Subcutaneous abdominal adipose tissue (tissue), 5 donors: ENCODE measurements around the gene PEX19.

ENCODE experiments used
- H3K27ac ChIP-seq: one replicate; pipeline ENCODE4 v1.7.0; 2013; ENCODE audit warnings: low read depth, mild to moderate bottlenecking, inconsistent platforms, low read length, moderate library complexity
- H3K27me3 ChIP-seq, 5 donors: one replicate each; pipeline ENCODE4 v1.7.0; 2013; ENCODE audit warnings: low read length in 5 of 5, inconsistent platforms in 1 of 5; ENCODE audit not compliant: control insufficient read depth in 5 of 5, insufficient read depth in 4 of 5
- H3K36me3 ChIP-seq, 5 donors: one replicate each; pipeline ENCODE4 v1.7.0; 2013; ENCODE audit warnings: low read length in 5 of 5; ENCODE audit not compliant: control insufficient read depth in 5 of 5, insufficient read depth in 5 of 5
- H3K4me1 ChIP-seq, 5 donors: one replicate each; pipeline ENCODE4 v1.7.0; 2013; ENCODE audit warnings: low read length in 5 of 5, mild to moderate bottlenecking in 3 of 5, moderate library complexity in 1 of 5; ENCODE audit not compliant: control insufficient read depth in 5 of 5, insufficient read depth in 5 of 5
- H3K4me3 ChIP-seq, 5 donors: one replicate each; pipeline ENCODE4 v1.7.0; 2013; ENCODE audit warnings: low read length in 5 of 5, low read depth in 1 of 5
- H3K9ac ChIP-seq, 5 donors: one replicate each; pipeline ENCODE4 v1.7.0; 2013; ENCODE audit warnings: low read length in 5 of 5, mild to moderate bottlenecking in 4 of 5, moderate library complexity in 3 of 5
- H3K9me3 ChIP-seq, 5 donors: one replicate each; pipeline ENCODE4 v1.7.0; 2013; ENCODE audit warnings: low read length in 5 of 5; ENCODE audit not compliant: control insufficient read depth in 5 of 5
- donor health status: healthy.
- donor health status: healthy.
- donor health status: healthy.
- donor health status: healthy.
- donor health status: healthy.

The PEX19 gene

GRCh38 chr1:160260406-160261382 is 24.2 kb downstream of the PEX19 start:
- no peaks in the 10 kb centered on the region for H3K9me3 ChIP-seq
- H3K4me1 ChIP-seq: peaks cover 4 to 47% (median 35%) of the 10 kb centered on the region in 5 donors
- peak overlapping the region; percentile 92 to 99 (median 98) for H3K4me3 ChIP-seq
- H3K9ac ChIP-seq: peak overlapping the region; percentile 57 to 100 (median 97)
- no peaks in the 10 kb centered on the region for H3K27me3 ChIP-seq
- H3K27ac ChIP-seq: peak overlapping the region; percentile 99
- H3K36me3 ChIP-seq: peaks cover 0 to 2% (median 0%) of the 10 kb centered on the region in 5 donors

- peaks cover 0 to 4% (median 0%) of the 10 kb centered on the region in 5 donors for H3K36me3 ChIP-seq
- H3K4me3 ChIP-seq: no peak overlapping the region
- no peak overlapping the region for H3K9ac ChIP-seq
- H3K4me1 ChIP-seq: peaks cover 4 to 47% (median 35%) of the 10 kb centered on the region in 5 donors
- H3K9me3 ChIP-seq: no peaks in the 10 kb centered on the region
- no peak overlapping the region for H3K27ac ChIP-seq
- no peaks in the 10 kb centered on the region for H3K27me3 ChIP-seq
Observed at GRCh38 chr1:160258177-160258798, 26.6 kb downstream of the PEX19 start.

GRCh38 chr1:160257411-160258015 is 27.4 kb downstream of the PEX19 start:
- Histone ChIP-seq H3K27me3 (no peaks in the 10 kb centered on the region), H3K4me1 (peaks cover 4 to 40% (median 30%) of the 10 kb centered on the region in 5 donors), H3K27ac (peak overlapping the region; percentile 65), H3K36me3 (peaks cover 0 to 4% (median 0%) of the 10 kb centered on the region in 5 donors), H3K4me3 (no peak overlapping the region), H3K9ac (no peak overlapping the region), H3K9me3 (no peaks in the 10 kb centered on the region)

- H3K4me1 ChIP-seq: peaks cover 7 to 40% (median 29%) of the 10 kb centered on the region in 5 donors
Observed at GRCh38 chr1:160256396-160257046, 28.4 kb downstream of the PEX19 start.

GRCh38 chr1:160255781-160256300 is 29.1 kb downstream of the PEX19 start:
- H3K27ac ChIP-seq: peak overlapping the region; percentile 65
- H3K36me3 ChIP-seq: peaks cover 0 to 7% (median 0%) of the 10 kb centered on the region in 5 donors
- no peaks in the 10 kb centered on the region for H3K9me3 ChIP-seq
- H3K4me3 ChIP-seq: no peak overlapping the region
- H3K27me3 ChIP-seq: no peaks in the 10 kb centered on the region
- no peak overlapping the region for H3K9ac ChIP-seq
- H3K4me1 ChIP-seq: peaks cover 6 to 33% (median 23%) of the 10 kb centered on the region in 5 donors

More at GRCh38 chr1:160256396-160257046, 28.4 kb downstream of the PEX19 start:
- peak overlapping the region; percentile 65 for H3K27ac ChIP-seq
- peaks cover 0 to 4% (median 0%) of the 10 kb centered on the region in 5 donors for H3K36me3 ChIP-seq
- no peaks in the 10 kb centered on the region for H3K27me3 ChIP-seq
- no peak overlapping the region for H3K4me3 ChIP-seq
- no peaks in the 10 kb centered on the region for H3K9me3 ChIP-seq
- no peak overlapping the region for H3K9ac ChIP-seq

GRCh38 chr1:160251687-160252526 is 33.0 kb downstream of the PEX19 start:
- H3K27me3 ChIP-seq: no peaks in the 10 kb centered on the region
- H3K4me1 ChIP-seq: peaks cover 3 to 16% (median 10%) of the 10 kb centered on the region in 5 donors
- H3K9ac ChIP-seq: peak overlapping the region in 2 of 5 donors; percentile 13
- H3K27ac ChIP-seq: peak overlapping the region; percentile 75
- peaks cover 0 to 5% (median 0%) of the 10 kb centered on the region in 5 donors for H3K36me3 ChIP-seq
- H3K4me3 ChIP-seq: no peak overlapping the region
- no peaks in the 10 kb centered on the region for H3K9me3 ChIP-seq

- Histone ChIP-seq H3K36me3 (peaks cover 0 to 5% (median 0%) of the 10 kb centered on the region in 5 donors), H3K9ac (no peak overlapping the region), H3K4me1 (peaks cover 2 to 8% (median 4%) of the 10 kb centered on the region in 5 donors), H3K9me3 (no peaks in the 10 kb centered on the region), H3K27me3 (no peaks in the 10 kb centered on the region), H3K4me3 (no peak overlapping the region), H3K27ac (no peak overlapping the region)
Observed at GRCh38 chr1:160251011-160251410, 33.9 kb downstream of the PEX19 start.

GRCh38 chr1:160247053-160247452 is 37.9 kb downstream of the PEX19 start:
- H3K4me1 ChIP-seq: peaks cover 0 to 16% (median 4%) of the 10 kb centered on the region in 5 donors

More at GRCh38 chr1:160247053-160247452, 37.9 kb downstream of the PEX19 start:
- no peak overlapping the region for H3K27ac ChIP-seq
- no peaks in the 10 kb centered on the region for H3K27me3 ChIP-seq
- no peaks in the 10 kb centered on the region for H3K9me3 ChIP-seq
- H3K9ac ChIP-seq: no peak overlapping the region
- peaks cover 8 to 21% (median 15%) of the 10 kb centered on the region in 5 donors for H3K36me3 ChIP-seq
- H3K4me3 ChIP-seq: no peak overlapping the region
